MCF 10A (cell line): ENCODE results near the gene SPEF2. TPM values are rescaled to one million over a fixed set of nuclear protein-coding genes. Genes with fewer than 3 reads are reported as not detected.

Experiments used
- BruUV-seq: library from RNA; stranded (reverse); fragments of 400-500 nt; replicated peaks from 2 replicates; lab custom pipeline; 2021; lab: Mats Ljungman, UMichigan
- CTCF ChIA-PET: fragments of 300-600 bp; sonication (Branson Sonifier 250); formaldehyde crosslinking; extraction: SDS; loops from one replicate; lab custom pipeline; 2021; ENCODE audit warnings: antibody characterized with exemption, inconsistent platforms; lab: Yijun Ruan, JAX
- POLR2A ChIA-PET: fragments of 300-600, 350-650 bp; sonication (Branson Sonifier 250); formaldehyde crosslinking; extraction: SDS; loops from one replicate; lab custom pipeline; 2020; ENCODE audit warnings: antibody characterized with exemption, inconsistent platforms; lab: Yijun Ruan, JAX
- DNase-seq: peaks from one replicate; pipeline ENCODE4 v3.0.0-alpha.2; 2018; ENCODE audit not compliant: unreplicated experiment
- H3K27ac Mint-ChIP-seq: one replicate; pipeline ENCODE4 v1.8.0; 2022; ENCODE audit warnings: mild to moderate bottlenecking, low read depth, mixed read lengths; ENCODE audit not compliant: unreplicated experiment
- H3K27me3 Mint-ChIP-seq: one replicate; pipeline ENCODE4 v1.8.0; 2022; ENCODE audit warnings: mixed read lengths; ENCODE audit not compliant: insufficient read depth, unreplicated experiment
- H3K36me3 Mint-ChIP-seq: one replicate; pipeline ENCODE4 v1.8.0; 2022; ENCODE audit warnings: mild to moderate bottlenecking, moderate library complexity, mixed read lengths; ENCODE audit not compliant: insufficient read depth, unreplicated experiment
- H3K4me1 Mint-ChIP-seq: one replicate; pipeline ENCODE4 v1.8.0; 2022; ENCODE audit warnings: mixed read lengths; ENCODE audit not compliant: insufficient read depth, unreplicated experiment
- H3K4me3 Mint-ChIP-seq: one replicate; pipeline ENCODE4 v1.8.0; 2022; ENCODE audit warnings: mild to moderate bottlenecking, moderate library complexity, mixed read lengths; ENCODE audit not compliant: unreplicated experiment
- H3K9me3 Mint-ChIP-seq: one replicate; pipeline ENCODE4 v1.8.0; 2022; ENCODE audit warnings: mixed read lengths; ENCODE audit not compliant: unreplicated experiment
- CTCF ChIP-seq: fragments of 200-600 bp; IDR thresholded peaks from one replicate; pipeline ENCODE4 v1.8.0; 2022; ENCODE audit warnings: antibody characterized with exemption, mild to moderate bottlenecking; ENCODE audit not compliant: unreplicated experiment
- intact Hi-C: fragments of 100-400 bp; cut with micrococcal nuclease; formaldehyde crosslinking; loops from 2 replicates; pipeline ENCODE4 v1.14.1; 2022
- total RNA-seq: library from RNA; stranded (reverse); gene quantifications from 2 replicates; pipeline ENCODE4 v1.2.3, GENCODE V29; 2022

Gene SPEF2
- total RNA-seq, 1 experiment from 2014 or later: 5.3 TPM

DNA sequence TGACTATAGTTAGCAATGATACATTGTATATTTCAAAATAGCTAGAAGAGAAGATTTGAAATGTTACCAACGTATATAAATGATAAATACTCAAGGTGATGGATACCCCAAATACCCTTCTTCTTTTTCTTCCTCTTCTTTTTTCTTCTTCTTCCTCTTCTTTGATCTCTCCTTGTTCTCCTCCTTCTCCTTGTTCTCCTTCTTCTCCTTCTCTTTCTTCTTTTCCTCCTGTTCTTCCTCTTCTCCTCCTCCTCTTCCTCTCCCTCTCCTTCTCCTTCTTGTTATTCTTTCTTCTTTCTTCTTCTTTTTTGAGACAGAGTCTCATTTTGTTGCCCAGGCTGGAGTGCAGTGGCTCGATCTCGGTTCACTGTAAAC, 616 bp upstream of the SPEF2 start:
- H3K4me1 Mint-ChIP-seq: no peaks in the 10 kb centered on the region
- CTCF ChIA-PET: interaction anchor here (1.8 to 4.2 kb wide), 5 partner anchors 9 to 309 kb away, joined by 4 to 25 read pairs (median 7); no protein-coding TSS in a partner anchor
- POLR2A ChIA-PET: interaction anchor here (0.9 to 1.2 kb wide), 2 partner anchors 16 to 138 kb away, joined by 3 to 5 read pairs; no protein-coding TSS in a partner anchor
- H3K9me3 Mint-ChIP-seq: peaks cover 6% of the 10 kb centered on the region
- no peak for DNase-seq
- intact Hi-C loops: loop anchor here (1.0 to 10.0 kb wide), 2 partner anchors 158 to 309 kb away; no protein-coding TSS in a partner anchor
- peaks cover 8% of the 10 kb centered on the region for H3K36me3 Mint-ChIP-seq
- no peak for TF ChIP-seq CTCF
- peak overlapping the region; percentile 77 for H3K27ac Mint-ChIP-seq
- no peaks in the 10 kb centered on the region for H3K27me3 Mint-ChIP-seq
- peak overlapping the region; percentile 85 for H3K4me3 Mint-ChIP-seq
- no TSS peak for BruUV-seq

- Mint-ChIP-seq H3K27ac (peak overlapping the region; percentile 77), H3K36me3 (peaks cover 8% of the 10 kb centered on the region), H3K4me1 (no peaks in the 10 kb centered on the region), H3K4me3 (peak overlapping the region; percentile 85), H3K9me3 (peaks cover 6% of the 10 kb centered on the region), H3K27me3 (no peaks in the 10 kb centered on the region)
- no peak for TF ChIP-seq CTCF
- no TSS peak for BruUV-seq
- intact Hi-C loops: loop anchor here (10.0 kb wide), 1 partner anchor 157 kb away; no protein-coding TSS in a partner anchor
- no peak for DNase-seq
- CTCF ChIA-PET: interaction anchor here (0.6 to 4.2 kb wide), 5 partner anchors 9 to 405 kb away, joined by 3 to 25 read pairs (median 7); no protein-coding TSS in a partner anchor
- POLR2A ChIA-PET: no interaction called here
Observed at GRCh38 chr5:35618304-35618636, 607 bp downstream of the SPEF2 start.

DNA sequence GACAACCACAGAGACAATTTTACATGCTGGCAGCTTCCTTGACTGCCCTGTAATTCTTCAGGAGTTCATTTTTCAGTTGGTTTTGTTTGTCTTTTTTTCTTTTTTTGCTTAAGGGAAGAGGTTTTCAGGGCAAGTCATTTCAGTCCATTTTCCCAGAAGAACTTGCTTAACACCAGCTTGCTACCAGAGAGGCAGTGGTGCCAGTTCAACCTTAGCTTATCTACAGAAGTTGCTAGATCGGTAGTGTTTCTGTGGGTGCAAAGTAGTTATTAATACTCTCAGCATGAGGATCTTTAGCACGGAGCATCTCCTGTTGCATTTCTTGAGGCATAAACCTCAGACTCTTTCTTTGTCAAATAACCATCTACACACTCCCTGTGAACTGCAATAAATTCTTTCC, 1.1 kb downstream of the SPEF2 start:
- Mint-ChIP-seq H3K4me3 (peak overlapping the region; percentile 85), H3K4me1 (no peaks in the 10 kb centered on the region), H3K27me3 (no peaks in the 10 kb centered on the region), H3K9me3 (peaks cover 6% of the 10 kb centered on the region), H3K36me3 (peaks cover 8% of the 10 kb centered on the region), H3K27ac (no peak overlapping the region)
- no peak for DNase-seq
- BruUV-seq: TSS peak; percentile 34
- no peak for TF ChIP-seq CTCF
- intact Hi-C loops: loop anchor here (10.0 kb wide), 1 partner anchor 156 kb away; no protein-coding TSS in a partner anchor
- ChIA-PET CTCF (interaction anchor here (0.5 to 4.2 kb wide), 5 partner anchors 8 to 786 kb away, joined by 3 to 25 read pairs (median 7); no protein-coding TSS in a partner anchor), POLR2A (no interaction called here)

- no peak overlapping the region for H3K27ac Mint-ChIP-seq
- CTCF ChIA-PET: no interaction called here
- H3K27me3 Mint-ChIP-seq: no peaks in the 10 kb centered on the region
- H3K4me3 Mint-ChIP-seq: no peak overlapping the region
- no peaks in the 10 kb centered on the region for H3K4me1 Mint-ChIP-seq
- TF ChIP-seq CTCF: no peak
- no TSS peak for BruUV-seq
- no peaks in the 10 kb centered on the region for H3K9me3 Mint-ChIP-seq
- POLR2A ChIA-PET: no interaction called here
- DNase-seq: no peak
- intact Hi-C loops: no loop called here
- peaks cover under 1% of the 10 kb centered on the region for H3K36me3 Mint-ChIP-seq
Observed at GRCh38 chr5:35622974-35623373, 5.3 kb downstream of the SPEF2 start.
